H9 (cell line): ENCODE data around the gene TTC6. TPM values are rescaled to one million over a fixed set of nuclear protein-coding genes. Genes with fewer than 3 reads are reported as not detected.

Experiments used
- DNase-seq: peaks from one replicate; pipeline ENCODE4 v3.0.0-alpha.2; 2017
- H2AFZ ChIP-seq: one replicate; pipeline ENCODE4 v1.6.1; 2013; ENCODE audit warnings: mild to moderate bottlenecking, low read length, control low read depth, moderate library complexity
- H2AK5ac ChIP-seq: 2 replicates; pipeline ENCODE4 v1.6.1; 2013; ENCODE audit warnings: low read length, control low read depth, mixed read lengths; ENCODE audit not compliant: insufficient read length
- H2BK120ac ChIP-seq: one replicate; pipeline ENCODE4 v1.6.1; 2013; ENCODE audit warnings: low read depth, mild to moderate bottlenecking, low read length, control low read depth, inconsistent platforms; ENCODE audit not compliant: poor library complexity, severe bottlenecking
- H2BK12ac ChIP-seq: 2 replicates; pipeline ENCODE4 v1.6.1; 2013; ENCODE audit warnings: low read length, control low read depth, mixed read lengths, low read depth; ENCODE audit not compliant: insufficient read length
- H2BK15ac ChIP-seq: 2 replicates; pipeline ENCODE4 v1.6.1; 2013; ENCODE audit warnings: low read depth, low read length, control low read depth
- H2BK20ac ChIP-seq: one replicate; pipeline ENCODE4 v1.6.1; 2013; ENCODE audit warnings: low read depth, mild to moderate bottlenecking, low read length, control low read depth, inconsistent platforms; ENCODE audit not compliant: poor library complexity, severe bottlenecking
- H2BK5ac ChIP-seq: 2 replicates; pipeline ENCODE4 v1.6.1; 2013; ENCODE audit warnings: low read length, control low read depth, mixed read lengths; ENCODE audit not compliant: insufficient read length
- H3K14ac ChIP-seq: 2 replicates; pipeline ENCODE4 v1.6.1; 2013; ENCODE audit warnings: low read length, control low read depth; ENCODE audit not compliant: insufficient read depth
- H3K18ac ChIP-seq: 2 replicates; pipeline ENCODE4 v1.6.1; 2013; ENCODE audit warnings: low read depth, mild to moderate bottlenecking, mixed read lengths, low read length, control low read depth; ENCODE audit not compliant: insufficient read length
- H3K23ac ChIP-seq: 2 replicates; pipeline ENCODE4 v1.6.1; 2013; ENCODE audit warnings: low read length, control low read depth, mixed read lengths, low read depth; ENCODE audit not compliant: insufficient read length
- H3K23me2 ChIP-seq: 2 replicates; pipeline ENCODE4 v1.6.1; 2013; ENCODE audit warnings: low read depth, mild to moderate bottlenecking, mixed read lengths, low read length, control low read depth; ENCODE audit not compliant: insufficient read length, poor library complexity, severe bottlenecking
- H3K27ac ChIP-seq: 2 replicates; pipeline ENCODE4 v1.5.1; 2013; ENCODE audit warnings: low read length, control low read depth, mixed read lengths, low read depth; ENCODE audit not compliant: insufficient read length
- H3K27me3 ChIP-seq: 2 replicates; pipeline ENCODE4 v1.6.1; 2013; ENCODE audit warnings: low read length, control low read depth, inconsistent platforms; ENCODE audit not compliant: insufficient read depth
- H3K4ac ChIP-seq: 2 replicates; pipeline ENCODE4 v1.6.1; 2013; ENCODE audit warnings: low read depth, mild to moderate bottlenecking, control low read depth, inconsistent platforms, low read length, moderate library complexity
- H3K4me1 ChIP-seq: 2 replicates; pipeline ENCODE4 v1.6.1; 2013; ENCODE audit warnings: low read length, control low read depth, inconsistent platforms; ENCODE audit not compliant: insufficient read depth
- H3K4me2 ChIP-seq: 2 replicates; pipeline ENCODE4 v1.6.1; 2013; ENCODE audit warnings: low read length, control low read depth, mixed read lengths; ENCODE audit not compliant: insufficient read length, insufficient read depth
- H3K56ac ChIP-seq: 2 replicates; pipeline ENCODE4 v1.6.1; 2013; ENCODE audit warnings: low read depth, mild to moderate bottlenecking, mixed read lengths, low read length, control low read depth; ENCODE audit not compliant: insufficient read length
- H3K79me1 ChIP-seq: 2 replicates; pipeline ENCODE4 v1.6.1; 2013; ENCODE audit warnings: low read depth, mild to moderate bottlenecking, moderate library complexity, low read length, control low read depth, inconsistent platforms; ENCODE audit not compliant: insufficient read depth, poor library complexity, severe bottlenecking
- H3K79me2 ChIP-seq: 2 replicates; pipeline ENCODE4 v1.6.1; 2013; ENCODE audit warnings: low read length, control low read depth, inconsistent platforms; ENCODE audit not compliant: insufficient read depth
- H3K9ac ChIP-seq: 2 replicates; pipeline ENCODE4 v1.6.1; 2013; ENCODE audit warnings: low read length, control low read depth, mixed read lengths; ENCODE audit not compliant: insufficient read length; ENCODE audit errors: extremely low read depth
- H3K9me3 ChIP-seq: one replicate; pipeline ENCODE4 v1.6.1; 2013; ENCODE audit warnings: low read depth, low read length, inconsistent platforms; ENCODE audit not compliant: control insufficient read depth
- H3T11ph ChIP-seq: one replicate; pipeline ENCODE4 v1.6.1; 2013; ENCODE audit warnings: mild to moderate bottlenecking, low read length, control low read depth, inconsistent platforms
- H4K20me1 ChIP-seq: one replicate; pipeline ENCODE4 v1.6.1; 2013; ENCODE audit not compliant: control insufficient read depth, insufficient read length, insufficient read depth
- H4K5ac ChIP-seq: 2 replicates; pipeline ENCODE4 v1.6.1; 2013; ENCODE audit warnings: low read depth, mild to moderate bottlenecking, mixed read lengths, low read length, control low read depth; ENCODE audit not compliant: insufficient read length
- H4K8ac ChIP-seq: replicated peaks from 2 replicates; pipeline ENCODE4 v1.6.1; 2013; ENCODE audit warnings: low read length, control low read depth, mixed read lengths, low read depth; ENCODE audit not compliant: insufficient read length
- H4K91ac ChIP-seq: 2 replicates; pipeline ENCODE4 v1.6.1; 2013; ENCODE audit warnings: low read depth, mild to moderate bottlenecking, moderate library complexity, mixed read lengths, low read length, control low read depth; ENCODE audit not compliant: insufficient read length
- H3K27ac Mint-ChIP-seq, 3 experiments: 2 replicates in 2 of 3; 3 replicates in 1 of 3; pipeline ENCODE4 v1.8.0; 2020 to 2021; ENCODE audit warnings: mixed read lengths in 3 of 3, mild to moderate bottlenecking in 1 of 3, moderate library complexity in 1 of 3
- H3K27me3 Mint-ChIP-seq: 2 replicates; pipeline ENCODE4 v1.8.0; 2021; ENCODE audit warnings: low read depth, mild to moderate bottlenecking, moderate library complexity, mixed read lengths
- H3K36me3 Mint-ChIP-seq, 3 experiments: 2 replicates in 2 of 3; 3 replicates in 1 of 3; pipeline ENCODE4 v1.8.0; 2020 to 2021; ENCODE audit warnings: low read depth in 3 of 3, mixed read lengths in 3 of 3; ENCODE audit not compliant: insufficient read depth in 1 of 3
- H3K4me1 Mint-ChIP-seq, 2 experiments: 2 replicates each; pipeline ENCODE4 v1.8.0; 2020; ENCODE audit warnings: mixed read lengths in 2 of 2
- H3K4me3 Mint-ChIP-seq, 2 experiments: 2 replicates in 1 of 2; 3 replicates in 1 of 2; pipeline ENCODE4 v1.8.0; 2020 to 2021; ENCODE audit warnings: mild to moderate bottlenecking in 2 of 2, mixed read lengths in 2 of 2, moderate library complexity in 1 of 2
- H3K9me3 Mint-ChIP-seq, 2 experiments: 2 replicates in 1 of 2; 3 replicates in 1 of 2; pipeline ENCODE4 v1.8.0; 2020; ENCODE audit warnings: mild to moderate bottlenecking in 2 of 2, mixed read lengths in 2 of 2, moderate library complexity in 1 of 2
- WGBS: extraction: QIAGEN DNeasy Blood & Tissue Kit; methylation state at CpG from one replicate; pipeline ENCODE4 v1.1.7; 2013; ENCODE audit warnings: missing lambda C conversion rate, low lambda C conversion rate, mixed read lengths; ENCODE audit not compliant: insufficient read length; ENCODE audit errors: extremely low coverage; 5-methylcytosine and 5-hydroxymethylcytosine counted together
- total RNA-seq: library from RNA; stranded (reverse); gene quantifications from 2 replicates; pipeline ENCODE4 v1.2.1, GENCODE V29; 2021
- TF ChIP-seq, protein P1 (sequence below): fragments of 200-600 bp; sonication (generic); conservative IDR thresholded peaks from 3 replicates; pipeline ENCODE4 v1.8.0; 2021; ENCODE audit warnings: antibody characterized with exemption, mild to moderate bottlenecking

The TTC6 gene
- total RNA-seq, 1 experiment from 2014 or later: 0.24 TPM

DNA sequence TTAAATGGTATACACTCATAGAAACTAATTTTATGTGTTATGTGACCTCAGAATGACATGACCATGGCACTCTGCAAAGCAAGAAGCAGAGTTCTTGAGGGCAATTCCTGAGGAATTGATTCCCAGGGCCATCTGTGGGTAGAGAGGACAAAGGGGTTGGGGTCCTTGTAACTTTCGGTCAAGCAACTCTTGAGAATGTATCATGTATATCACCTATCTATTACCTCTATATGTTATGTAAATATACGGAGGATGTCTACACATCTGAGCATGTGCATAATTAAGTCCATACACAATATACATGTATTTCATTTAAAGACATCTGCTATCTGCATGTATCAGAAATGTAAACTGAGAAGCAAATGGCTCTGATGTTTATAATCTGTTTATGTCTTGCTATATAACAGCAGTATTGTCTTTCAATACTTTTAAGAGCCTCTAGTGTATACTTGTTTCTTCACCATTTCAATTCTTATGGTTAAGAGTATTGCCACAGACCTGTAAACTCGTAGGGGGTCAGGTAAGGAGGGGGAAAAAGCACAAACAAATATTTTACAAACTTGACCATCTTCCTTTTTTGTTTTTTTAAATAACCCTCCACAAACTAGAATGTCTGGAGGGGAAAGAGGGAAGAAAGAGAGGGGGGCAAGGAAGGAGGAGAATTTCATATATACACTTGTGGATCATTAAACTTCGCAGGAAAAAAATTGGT, 4.8 kb upstream of the TTC6 start:
- Mint-ChIP-seq H3K4me1 (peaks cover 33 to 51% of the 10 kb centered on the region in 2 experiments), H3K27ac (no peak overlapping the region; a peak in 1 of 7 replicates), H3K27me3 (peaks cover 96% of the 10 kb centered on the region), H3K36me3 (no peaks in the 10 kb centered on the region; a peak in 3 of 7 replicates), H3K4me3 (peak overlapping the region in 1 of 2 experiments; percentile 74; a peak in 2 of 5 replicates), H3K9me3 (peaks cover 0 to 6% of the 10 kb centered on the region in 2 experiments; a peak in 2 of 5 replicates)
- Histone ChIP-seq H4K8ac (no peak overlapping the region), H4K5ac (no peak overlapping the region), H4K20me1 (no peaks in the 10 kb centered on the region), H4K91ac (no peak overlapping the region), H3T11ph (no peak overlapping the region), H3K27me3 (peaks cover 68% of the 10 kb centered on the region), H2BK20ac (no peak overlapping the region), H3K23me2 (peaks cover 6% of the 10 kb centered on the region), H3K9ac (no peak overlapping the region), H3K79me1 (no peaks in the 10 kb centered on the region), H3K9me3 (no peaks in the 10 kb centered on the region), H3K27ac (no peak overlapping the region), H2BK5ac (no peak overlapping the region), H3K18ac (no peak overlapping the region), H2BK120ac (no peak overlapping the region), H3K79me2 (no peaks in the 10 kb centered on the region), H3K23ac (no peak overlapping the region), H2AK5ac (no peak overlapping the region), H2BK12ac (no peak overlapping the region), H2BK15ac (no peak overlapping the region), H2AFZ (no peak overlapping the region), H3K56ac (no peak overlapping the region), H3K4ac (no peak overlapping the region), H3K14ac (no peak overlapping the region), H3K4me1 (peaks cover 3% of the 10 kb centered on the region; the same call in 1 of the 2 replicates), H3K4me2 (no peak overlapping the region)
- TF ChIP-seq, protein P1, sequence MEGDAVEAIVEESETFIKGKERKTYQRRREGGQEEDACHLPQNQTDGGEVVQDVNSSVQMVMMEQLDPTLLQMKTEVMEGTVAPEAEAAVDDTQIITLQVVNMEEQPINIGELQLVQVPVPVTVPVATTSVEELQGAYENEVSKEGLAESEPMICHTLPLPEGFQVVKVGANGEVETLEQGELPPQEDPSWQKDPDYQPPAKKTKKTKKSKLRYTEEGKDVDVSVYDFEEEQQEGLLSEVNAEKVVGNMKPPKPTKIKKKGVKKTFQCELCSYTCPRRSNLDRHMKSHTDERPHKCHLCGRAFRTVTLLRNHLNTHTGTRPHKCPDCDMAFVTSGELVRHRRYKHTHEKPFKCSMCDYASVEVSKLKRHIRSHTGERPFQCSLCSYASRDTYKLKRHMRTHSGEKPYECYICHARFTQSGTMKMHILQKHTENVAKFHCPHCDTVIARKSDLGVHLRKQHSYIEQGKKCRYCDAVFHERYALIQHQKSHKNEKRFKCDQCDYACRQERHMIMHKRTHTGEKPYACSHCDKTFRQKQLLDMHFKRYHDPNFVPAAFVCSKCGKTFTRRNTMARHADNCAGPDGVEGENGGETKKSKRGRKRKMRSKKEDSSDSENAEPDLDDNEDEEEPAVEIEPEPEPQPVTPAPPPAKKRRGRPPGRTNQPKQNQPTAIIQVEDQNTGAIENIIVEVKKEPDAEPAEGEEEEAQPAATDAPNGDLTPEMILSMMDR: no peak
- no CpG with 5 or more reads among the region's 4 CpGs for WGBS
- DNase-seq: no peak
